HepG2 (cell line): ENCODE measurements around the gene DOCK1. TPM values are rescaled to one million over a fixed set of nuclear protein-coding genes. Genes with fewer than 3 reads are reported as not detected.

Experiments used
- ATAC-seq: fragments of 200-7000 bp; cut with Tn5 transposase; 3 replicates; pipeline ENCODE4 v1.9.1; 2020; ENCODE audit warnings: mild to moderate bottlenecking, moderate library complexity
- BruUV-seq: library from RNA; stranded (reverse); fragments of 400-500 nt; replicated peaks from 2 replicates; lab custom pipeline; 2021; lab: Mats Ljungman, UMichigan
- CTCF ChIA-PET: fragments of 300-600 bp; formaldehyde crosslinking; extraction: SDS; loops from one replicate; lab custom pipeline; 2021; ENCODE audit warnings: low total read pairs, inconsistent platforms, low intra/inter-chr PET ratio; lab: Yijun Ruan, JAX
- POLR2A ChIA-PET: fragments of 350-600 bp; sonication (Branson Sonifier 250); formaldehyde crosslinking; loops from one replicate; lab custom pipeline; 2020; ENCODE audit warnings: antibody characterized with exemption, inconsistent platforms; lab: Yijun Ruan, JAX
- DNase-seq: peaks from one replicate; pipeline ENCODE4 v3.0.0-alpha.2; 2015; ENCODE audit warnings: low spot score
- FAIRE-seq: peaks from 3 replicates; lab custom pipeline; 2011; peaks lifted over from hg19 to GRCh38; lab: Jason Lieb, UNC
- H2AFZ ChIP-seq: one replicate; pipeline ENCODE4 v1.6.1; 2011; ENCODE audit warnings: low read length, inconsistent platforms
- H3K27ac ChIP-seq: fragments of 300-600 bp; 3 replicates; pipeline ENCODE4 v1.8.0; 2011; ENCODE audit warnings: mixed run types, mild to moderate bottlenecking, mixed read lengths, low read length, inconsistent platforms; ENCODE audit not compliant: insufficient read depth; ENCODE audit errors: extremely low read length
- H3K27me3 ChIP-seq, 2 experiments: fragments of 200-600 bp in 1 of 2; 2 replicates in 1 of 2; 3 replicates in 1 of 2; pipeline versions ENCODE4 v1.6.0 to v1.8.0; 2011; ENCODE audit warnings: low read length in 2 of 2, mild to moderate bottlenecking in 2 of 2, moderate library complexity in 2 of 2, inconsistent platforms in 1 of 2; ENCODE audit not compliant: insufficient read depth in 2 of 2, control insufficient read depth in 1 of 2
- H3K36me3 ChIP-seq, 2 experiments: fragments of 200-600 bp in 1 of 2; replicated peaks in 1 of 2; 2 replicates in 1 of 2; 3 replicates in 1 of 2; pipeline versions ENCODE4 v1.5.1 to v1.8.0; 2011; ENCODE audit warnings: low read length in 2 of 2, inconsistent platforms in 1 of 2; ENCODE audit not compliant: insufficient read depth in 2 of 2, control insufficient read depth in 1 of 2
- H3K4me1 ChIP-seq: 2 replicates; pipeline ENCODE4 v1.5.1; 2012; ENCODE audit warnings: low read length, inconsistent platforms; ENCODE audit not compliant: insufficient read depth
- H3K4me2 ChIP-seq: 2 replicates; pipeline ENCODE4 v1.6.0; 2011; ENCODE audit warnings: low read depth, low read length, inconsistent platforms
- H3K4me3 ChIP-seq, 3 experiments: fragments of 200-600 bp in 1 of 3; sonication (generic), shearing (Covaris generic) in 1 of 3; replicated peaks in 1 of 3; 2 replicates each; pipeline ENCODE4 v1.5.1; 2011 to 2016; ENCODE audit warnings: low read length in 3 of 3, inconsistent platforms in 2 of 3, low read depth in 2 of 3, mild to moderate bottlenecking in 2 of 3, control low read depth in 1 of 3, mixed read lengths in 1 of 3; ENCODE audit not compliant: insufficient read depth in 1 of 3
- H3K79me2 ChIP-seq: one replicate; pipeline ENCODE4 v1.6.1; 2011; ENCODE audit warnings: low read length, inconsistent platforms; ENCODE audit not compliant: insufficient read depth
- H3K9ac ChIP-seq: 2 replicates; pipeline ENCODE4 v1.6.0; 2011; ENCODE audit warnings: mild to moderate bottlenecking, low read depth, low read length, inconsistent platforms; ENCODE audit not compliant: insufficient read depth
- H3K9me3 ChIP-seq: 2 replicates; pipeline ENCODE4 v1.5.1; 2012; ENCODE audit warnings: mild to moderate bottlenecking, low read length
- H4K20me1 ChIP-seq: 2 replicates; pipeline ENCODE4 v1.6.0; 2011; ENCODE audit warnings: inconsistent platforms, mild to moderate bottlenecking, low read length, moderate library complexity; ENCODE audit not compliant: insufficient read depth
- CBFB ChIP-seq: sonication (generic); formaldehyde crosslinking; IDR thresholded peaks from 2 replicates; pipeline ENCODE4 v1.4.0; 2020; ENCODE audit warnings: missing genetic modification reagents
- KAT8 ChIP-seq: IDR thresholded peaks from 2 replicates; pipeline ENCODE4 v1.6.1; 2016; ENCODE audit warnings: missing genetic modification reagents, missing compliant biosample characterization
- MZF1 ChIP-seq: sonication (generic); formaldehyde crosslinking; IDR thresholded peaks from 2 replicates; pipeline ENCODE4 v1.8.1; 2023; ENCODE audit warnings: mild to moderate bottlenecking, missing genetic modification reagents, borderline replicate concordance
- NR1H2 ChIP-seq: sonication (generic); formaldehyde crosslinking; IDR thresholded peaks from 2 replicates; pipeline ENCODE4 v1.8.1; 2022; ENCODE audit warnings: low read depth, missing genetic modification reagents, borderline replicate concordance
- PAWR ChIP-seq: sonication (generic); formaldehyde crosslinking; IDR thresholded peaks from 2 replicates; pipeline ENCODE4 v1.4.0; 2020; ENCODE audit warnings: missing genetic modification reagents, mild to moderate bottlenecking, borderline replicate concordance
- PCBP2 ChIP-seq: fragments of 200-400 bp; formaldehyde crosslinking; optimal IDR thresholded peaks from 2 replicates; pipeline ENCODE3; 2018; ENCODE audit warnings: low read length, low read depth; ENCODE audit not compliant: poor library complexity, severe bottlenecking
- PHF5A ChIP-seq: IDR thresholded peaks from one replicate; pipeline ENCODE4 v1.6.1; 2018; ENCODE audit warnings: low read depth, missing genetic modification reagents; ENCODE audit not compliant: unreplicated experiment
- TBL1XR1 ChIP-seq: fragments of 150-350 bp; IDR thresholded peaks from 2 replicates; pipeline ENCODE4 v1.6.1; 2014; ENCODE audit warnings: borderline replicate concordance, low read length; ENCODE audit not compliant: partially characterized antibody
- ZNF121 ChIP-seq: sonication (generic); formaldehyde crosslinking; IDR thresholded peaks from 2 replicates; pipeline ENCODE4 v1.5.0; 2020; ENCODE audit warnings: mild to moderate bottlenecking, missing genetic modification reagents
- ZNF20 ChIP-seq: sonication (generic); formaldehyde crosslinking; IDR thresholded peaks from 2 replicates; pipeline ENCODE4 v1.4.0; 2020; ENCODE audit warnings: mild to moderate bottlenecking, moderate library complexity, missing genetic modification reagents
- ZNF501 ChIP-seq: sonication (generic); formaldehyde crosslinking; IDR thresholded peaks from 2 replicates; pipeline ENCODE4 v1.5.1; 2020; ENCODE audit warnings: mild to moderate bottlenecking, moderate library complexity, missing genetic modification reagents
- ZNF510 ChIP-seq: sonication (generic); formaldehyde crosslinking; IDR thresholded peaks from 2 replicates; pipeline ENCODE4 v1.4.0; 2020; ENCODE audit warnings: low read depth, mild to moderate bottlenecking, missing genetic modification reagents
- ZNF598 ChIP-seq: sonication (generic); formaldehyde crosslinking; IDR thresholded peaks from 2 replicates; pipeline ENCODE4 v1.5.1; 2020; ENCODE audit warnings: mild to moderate bottlenecking, missing genetic modification reagents, borderline replicate concordance
- WGBS: methylation state at CpG from one replicate; pipeline ENCODE4 v1.1.6; 2017; ENCODE audit warnings: low lambda C conversion rate; 5-methylcytosine and 5-hydroxymethylcytosine counted together
- in situ Hi-C: cut with HindIII; loops from 2 replicates; pipeline ENCODE4 v1.10.0; 2017; ENCODE audit warnings: low pct_unique_long_range_greater_than_20kb; ENCODE audit not compliant: extremely low pct_ligation_motif_present
- intact Hi-C: fragments of 100-400 bp; cut with micrococcal nuclease; formaldehyde crosslinking; loops from one replicate; pipeline ENCODE4 v1.10.0; 2022; ENCODE audit not compliant: unreplicated experiment
- polyA plus RNA-seq, 8 experiments: library from polyadenylated mRNA; depleted of rRNA in 3 of 8; stranded (reverse) in 7 of 8; unstranded in 1 of 8; fragments of >200 nt; fragmentation: Illumina TruSeq in 4 of 8; extraction: Trizol in 4 of 8; gene quantifications; 2 replicates each; pipeline versions ENCODE4 v1.2.1 to v1.2.3, GENCODE V29; 2011 to 2016; ENCODE audit warnings: low read depth in 4 of 8, missing spikeins in 1 of 8, mixed read lengths in 1 of 8; ENCODE audit not compliant: insufficient read depth in 1 of 8
- total RNA-seq, 5 experiments: library from RNA; depleted of rRNA; stranded (reverse); fragments of >200 nt; fragmentation: Illumina TruSeq; extraction: Trizol; gene quantifications; 2 replicates each; pipeline ENCODE4 v1.2.3, GENCODE V29; 2016; ENCODE audit warnings: low read depth in 1 of 5
- TF ChIP-seq, protein P1 (sequence below): sonication (generic); formaldehyde crosslinking; IDR thresholded peaks from 2 replicates; pipeline ENCODE4 v1.5.0; 2020; ENCODE audit warnings: mild to moderate bottlenecking, low read depth, missing genetic modification reagents, borderline replicate concordance
- TF ChIP-seq, protein P2 (sequence below): sonication (generic); formaldehyde crosslinking; IDR thresholded peaks from 2 replicates; pipeline ENCODE4 v1.8.0; 2023; ENCODE audit warnings: mild to moderate bottlenecking, missing genetic modification reagents
- TF ChIP-seq, protein P3 (sequence below): sonication (generic); formaldehyde crosslinking; IDR thresholded peaks from 2 replicates; pipeline ENCODE4 v1.4.0; 2020; ENCODE audit warnings: missing genetic modification reagents
- TF ChIP-seq, protein P4 (sequence below): sonication (generic); formaldehyde crosslinking; IDR thresholded peaks from 2 replicates; pipeline ENCODE4 v1.4.0; 2020; ENCODE audit warnings: mild to moderate bottlenecking, missing genetic modification reagents

DOCK1 gene
- total and polyA plus RNA-seq, 2 of the 13 experiments (the other 11 are each of a cell fraction or from before 2014, with no cell fraction given), result 8.3 to 25.5 TPM

DNA sequence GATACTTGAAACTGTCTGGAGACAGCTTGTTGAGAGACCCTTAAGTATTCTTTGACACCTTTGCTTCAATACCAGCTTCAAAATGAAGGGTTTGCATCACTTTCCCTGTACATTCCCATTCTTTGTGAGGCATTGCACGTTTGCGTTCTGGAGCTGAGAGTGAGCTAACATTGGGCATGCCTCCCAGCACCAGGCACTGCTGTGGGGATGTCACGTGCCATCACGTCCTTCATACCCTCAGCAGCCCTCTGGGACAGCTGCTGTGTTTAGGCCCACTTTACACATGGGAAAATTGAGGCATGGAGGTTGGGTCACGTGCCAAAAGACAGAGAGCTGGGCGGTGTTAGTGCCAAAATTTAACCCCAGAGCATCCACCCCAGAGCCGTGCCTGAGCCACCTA, 357.4 kb downstream of the DOCK1 start:
- 97% methylated on average over 5 of the region's 7 CpGs for WGBS
- in situ Hi-C loops, result no loop called here
- Histone ChIP-seq H3K9me3 (no peaks in the 10 kb centered on the region), H3K27ac (no peak overlapping the region), H4K20me1 (no peaks in the 10 kb centered on the region), H3K4me1 (no peaks in the 10 kb centered on the region), H3K79me2 (no peaks in the 10 kb centered on the region), H2AFZ (no peak overlapping the region), H3K27me3 (no peaks in the 10 kb centered on the region), H3K9ac (no peak overlapping the region), H3K36me3 (peaks cover under 1 to 2% of the 10 kb centered on the region in 2 experiments; a peak in 4 of 5 replicates), H3K4me3 (no peak overlapping the region), H3K4me2 (no peak overlapping the region)
- intact Hi-C loops, result no loop called here
- ChIA-PET POLR2A (no interaction called here), CTCF (no interaction called here)
- DNase-seq (no peak), FAIRE-seq (no peak), ATAC-seq (no peak)
- TF ChIP-seq ZNF501, result no peak
- no peak for TF ChIP-seq MZF1 (CRISPR knock-in tag)
- no peak for TF ChIP-seq PCBP2
- TF ChIP-seq, protein P1, sequence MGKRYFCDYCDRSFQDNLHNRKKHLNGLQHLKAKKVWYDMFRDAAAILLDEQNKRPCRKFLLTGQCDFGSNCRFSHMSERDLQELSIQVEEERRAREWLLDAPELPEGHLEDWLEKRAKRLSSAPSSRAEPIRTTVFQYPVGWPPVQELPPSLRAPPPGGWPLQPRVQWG (CRISPR knock-in tag), result no peak
- TF ChIP-seq TBL1XR1, result no peak
- TF ChIP-seq NR1H2, result no peak
- TF ChIP-seq, protein P2, sequence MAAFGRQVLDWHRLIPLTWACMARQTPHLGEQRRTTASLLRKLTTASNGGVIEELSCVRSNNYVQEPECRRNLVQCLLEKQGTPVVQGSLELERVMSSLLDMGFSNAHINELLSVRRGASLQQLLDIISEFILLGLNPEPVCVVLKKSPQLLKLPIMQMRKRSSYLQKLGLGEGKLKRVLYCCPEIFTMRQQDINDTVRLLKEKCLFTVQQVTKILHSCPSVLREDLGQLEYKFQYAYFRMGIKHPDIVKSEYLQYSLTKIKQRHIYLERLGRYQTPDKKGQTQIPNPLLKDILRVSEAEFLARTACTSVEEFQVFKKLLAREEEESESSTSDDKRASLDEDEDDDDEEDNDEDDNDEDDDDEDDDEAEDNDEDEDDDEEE (CRISPR knock-in tag), result no peak
- TF ChIP-seq KAT8, result no peak
- TF ChIP-seq ZNF510 (CRISPR knock-in tag), result no peak
- TF ChIP-seq PHF5A, result no peak
- TF ChIP-seq, protein P3, sequence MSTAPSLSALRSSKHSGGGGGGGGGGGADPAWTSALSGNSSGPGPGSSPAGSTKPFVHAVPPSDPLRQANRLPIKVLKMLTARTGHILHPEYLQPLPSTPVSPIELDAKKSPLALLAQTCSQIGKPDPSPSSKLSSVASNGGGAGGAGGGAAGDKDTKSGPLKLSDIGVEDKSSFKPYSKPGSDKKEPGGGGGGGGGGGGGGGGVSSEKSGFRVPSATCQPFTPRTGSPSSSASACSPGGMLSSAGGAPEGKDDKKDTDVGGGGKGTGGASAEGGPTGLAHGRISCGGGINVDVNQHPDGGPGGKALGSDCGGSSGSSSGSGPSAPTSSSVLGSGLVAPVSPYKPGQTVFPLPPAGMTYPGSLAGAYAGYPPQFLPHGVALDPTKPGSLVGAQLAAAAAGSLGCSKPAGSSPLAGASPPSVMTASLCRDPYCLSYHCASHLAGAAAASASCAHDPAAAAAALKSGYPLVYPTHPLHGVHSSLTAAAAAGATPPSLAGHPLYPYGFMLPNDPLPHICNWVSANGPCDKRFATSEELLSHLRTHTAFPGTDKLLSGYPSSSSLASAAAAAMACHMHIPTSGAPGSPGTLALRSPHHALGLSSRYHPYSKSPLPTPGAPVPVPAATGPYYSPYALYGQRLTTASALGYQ, result no peak
- TF ChIP-seq ZNF121, result no peak
- no peak for TF ChIP-seq PAWR (CRISPR knock-in tag)
- TF ChIP-seq CBFB (CRISPR knock-in tag), result no peak
- no peak for TF ChIP-seq ZNF20 (CRISPR knock-in tag)
- TF ChIP-seq, protein P4, sequence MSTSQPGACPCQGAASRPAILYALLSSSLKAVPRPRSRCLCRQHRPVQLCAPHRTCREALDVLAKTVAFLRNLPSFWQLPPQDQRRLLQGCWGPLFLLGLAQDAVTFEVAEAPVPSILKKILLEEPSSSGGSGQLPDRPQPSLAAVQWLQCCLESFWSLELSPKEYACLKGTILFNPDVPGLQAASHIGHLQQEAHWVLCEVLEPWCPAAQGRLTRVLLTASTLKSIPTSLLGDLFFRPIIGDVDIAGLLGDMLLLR (CRISPR knock-in tag), result no peak
- TF ChIP-seq ZNF598 (CRISPR knock-in tag), result no peak
- BruUV-seq, result no TSS peak
